ENCODE data around the gene CDH12.

CDH12 gene

DNA sequence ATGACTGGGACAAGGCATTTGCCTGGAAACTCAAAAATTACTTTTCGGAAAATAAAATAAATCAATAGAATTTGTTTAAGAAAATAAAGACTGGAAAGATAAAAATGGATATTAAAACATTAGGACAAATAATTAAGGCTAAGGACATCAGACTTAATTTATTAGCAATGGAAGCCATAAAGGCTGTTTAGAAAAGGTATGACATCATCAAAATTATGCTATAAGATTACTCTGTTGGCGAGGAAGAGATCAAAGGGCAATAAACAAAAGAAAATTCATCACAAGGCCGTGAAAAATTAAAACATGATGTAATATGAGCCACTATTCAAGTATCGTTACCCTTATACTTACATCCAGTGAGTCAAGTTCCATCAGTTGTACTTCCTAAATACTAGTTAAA, 2.7 kb upstream of the CDH12 start (continued):
- TF ChIP-seq, protein P1, sequence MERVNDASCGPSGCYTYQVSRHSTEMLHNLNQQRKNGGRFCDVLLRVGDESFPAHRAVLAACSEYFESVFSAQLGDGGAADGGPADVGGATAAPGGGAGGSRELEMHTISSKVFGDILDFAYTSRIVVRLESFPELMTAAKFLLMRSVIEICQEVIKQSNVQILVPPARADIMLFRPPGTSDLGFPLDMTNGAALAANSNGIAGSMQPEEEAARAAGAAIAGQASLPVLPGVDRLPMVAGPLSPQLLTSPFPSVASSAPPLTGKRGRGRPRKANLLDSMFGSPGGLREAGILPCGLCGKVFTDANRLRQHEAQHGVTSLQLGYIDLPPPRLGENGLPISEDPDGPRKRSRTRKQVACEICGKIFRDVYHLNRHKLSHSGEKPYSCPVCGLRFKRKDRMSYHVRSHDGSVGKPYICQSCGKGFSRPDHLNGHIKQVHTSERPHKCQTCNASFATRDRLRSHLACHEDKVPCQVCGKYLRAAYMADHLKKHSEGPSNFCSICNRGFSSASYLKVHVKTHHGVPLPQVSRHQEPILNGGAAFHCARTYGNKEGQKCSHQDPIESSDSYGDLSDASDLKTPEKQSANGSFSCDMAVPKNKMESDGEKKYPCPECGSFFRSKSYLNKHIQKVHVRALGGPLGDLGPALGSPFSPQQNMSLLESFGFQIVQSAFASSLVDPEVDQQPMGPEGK (CRISPR knock-in tag; IDR thresholded peaks at IDR 0.05; ENCODE audit: borderline replicate concordance), result no peak
- no peak for TF ChIP-seq ZFP3 (CRISPR knock-in tag; IDR thresholded peaks at IDR 0.05)
- TF ChIP-seq ZNF565 (CRISPR knock-in tag; conservative IDR thresholded peaks at IDR 0.05; ENCODE audit: low read depth), result no peak
- TF ChIP-seq, protein P2, sequence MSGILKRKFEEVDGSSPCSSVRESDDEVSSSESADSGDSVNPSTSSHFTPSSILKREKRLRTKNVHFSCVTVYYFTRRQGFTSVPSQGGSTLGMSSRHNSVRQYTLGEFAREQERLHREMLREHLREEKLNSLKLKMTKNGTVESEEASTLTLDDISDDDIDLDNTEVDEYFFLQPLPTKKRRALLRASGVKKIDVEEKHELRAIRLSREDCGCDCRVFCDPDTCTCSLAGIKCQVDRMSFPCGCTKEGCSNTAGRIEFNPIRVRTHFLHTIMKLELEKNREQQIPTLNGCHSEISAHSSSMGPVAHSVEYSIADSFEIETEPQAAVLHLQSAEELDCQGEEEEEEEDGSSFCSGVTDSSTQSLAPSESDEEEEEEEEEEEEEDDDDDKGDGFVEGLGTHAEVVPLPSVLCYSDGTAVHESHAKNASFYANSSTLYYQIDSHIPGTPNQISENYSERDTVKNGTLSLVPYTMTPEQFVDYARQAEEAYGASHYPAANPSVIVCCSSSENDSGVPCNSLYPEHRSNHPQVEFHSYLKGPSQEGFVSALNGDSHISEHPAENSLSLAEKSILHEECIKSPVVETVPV (CRISPR knock-in tag; IDR thresholded peaks at IDR 0.05), result no peak
- TF ChIP-seq GLIS3 (CRISPR knock-in tag; IDR thresholded peaks at IDR 0.05), result no peak

DNA sequence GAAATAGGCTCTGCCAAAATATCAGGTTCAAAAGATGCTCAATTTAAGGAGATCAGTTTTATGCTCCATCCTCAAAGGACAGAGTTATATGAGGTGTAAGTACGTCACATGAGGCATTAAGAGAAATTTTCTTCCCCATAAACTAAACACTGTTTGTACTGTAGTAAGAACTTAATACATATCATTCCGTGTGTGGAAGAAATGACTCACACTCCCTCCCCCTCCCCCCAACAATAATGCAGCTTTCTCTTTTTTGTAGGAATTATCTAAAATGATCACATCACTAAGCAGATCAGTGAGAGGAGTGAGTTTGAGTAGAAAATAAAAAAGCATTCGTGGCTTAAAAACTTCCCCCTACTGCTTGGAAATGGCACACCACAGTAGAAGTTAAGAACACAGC, 2.2 kb downstream of the CDH12 start:
- TF ChIP-seq, protein P3, sequence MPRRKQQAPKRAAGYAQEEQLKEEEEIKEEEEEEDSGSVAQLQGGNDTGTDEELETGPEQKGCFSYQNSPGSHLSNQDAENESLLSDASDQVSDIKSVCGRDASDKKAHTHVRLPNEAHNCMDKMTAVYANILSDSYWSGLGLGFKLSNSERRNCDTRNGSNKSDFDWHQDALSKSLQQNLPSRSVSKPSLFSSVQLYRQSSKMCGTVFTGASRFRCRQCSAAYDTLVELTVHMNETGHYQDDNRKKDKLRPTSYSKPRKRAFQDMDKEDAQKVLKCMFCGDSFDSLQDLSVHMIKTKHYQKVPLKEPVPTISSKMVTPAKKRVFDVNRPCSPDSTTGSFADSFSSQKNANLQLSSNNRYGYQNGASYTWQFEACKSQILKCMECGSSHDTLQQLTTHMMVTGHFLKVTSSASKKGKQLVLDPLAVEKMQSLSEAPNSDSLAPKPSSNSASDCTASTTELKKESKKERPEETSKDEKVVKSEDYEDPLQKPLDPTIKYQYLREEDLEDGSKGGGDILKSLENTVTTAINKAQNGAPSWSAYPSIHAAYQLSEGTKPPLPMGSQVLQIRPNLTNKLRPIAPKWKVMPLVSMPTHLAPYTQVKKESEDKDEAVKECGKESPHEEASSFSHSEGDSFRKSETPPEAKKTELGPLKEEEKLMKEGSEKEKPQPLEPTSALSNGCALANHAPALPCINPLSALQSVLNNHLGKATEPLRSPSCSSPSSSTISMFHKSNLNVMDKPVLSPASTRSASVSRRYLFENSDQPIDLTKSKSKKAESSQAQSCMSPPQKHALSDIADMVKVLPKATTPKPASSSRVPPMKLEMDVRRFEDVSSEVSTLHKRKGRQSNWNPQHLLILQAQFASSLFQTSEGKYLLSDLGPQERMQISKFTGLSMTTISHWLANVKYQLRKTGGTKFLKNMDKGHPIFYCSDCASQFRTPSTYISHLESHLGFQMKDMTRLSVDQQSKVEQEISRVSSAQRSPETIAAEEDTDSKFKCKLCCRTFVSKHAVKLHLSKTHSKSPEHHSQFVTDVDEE (CRISPR knock-in tag; IDR thresholded peaks at IDR 0.05), result no peak
- no peak for TF ChIP-seq ZFP3 (CRISPR knock-in tag; IDR thresholded peaks at IDR 0.05)
- TF ChIP-seq, protein P2 (CRISPR knock-in tag; IDR thresholded peaks at IDR 0.05), result no peak
- TF ChIP-seq RARB (CRISPR knock-in tag; IDR thresholded peaks at IDR 0.05), result no peak
- no peak for TF ChIP-seq TCF4 (CRISPR knock-in tag; IDR thresholded peaks at IDR 0.05; ENCODE audit: borderline replicate concordance)
- no peak for TF ChIP-seq ZNF8 (CRISPR knock-in tag; IDR thresholded peaks at IDR 0.05)
- TF ChIP-seq, protein P1 (CRISPR knock-in tag; IDR thresholded peaks at IDR 0.05; ENCODE audit: borderline replicate concordance), result no peak
- no peak for TF ChIP-seq SNAI2 (CRISPR knock-in tag; IDR thresholded peaks at IDR 0.05)
- TF ChIP-seq ZNF565 (CRISPR knock-in tag; conservative IDR thresholded peaks at IDR 0.05; ENCODE audit: low read depth), result no peak
- no peak for TF ChIP-seq PPARA (CRISPR knock-in tag; IDR thresholded peaks at IDR 0.05; ENCODE audit: borderline replicate concordance)
- no peak for TF ChIP-seq TOX (CRISPR knock-in tag; IDR thresholded peaks at IDR 0.05; ENCODE audit: borderline replicate concordance)
- TF ChIP-seq, protein P4, sequence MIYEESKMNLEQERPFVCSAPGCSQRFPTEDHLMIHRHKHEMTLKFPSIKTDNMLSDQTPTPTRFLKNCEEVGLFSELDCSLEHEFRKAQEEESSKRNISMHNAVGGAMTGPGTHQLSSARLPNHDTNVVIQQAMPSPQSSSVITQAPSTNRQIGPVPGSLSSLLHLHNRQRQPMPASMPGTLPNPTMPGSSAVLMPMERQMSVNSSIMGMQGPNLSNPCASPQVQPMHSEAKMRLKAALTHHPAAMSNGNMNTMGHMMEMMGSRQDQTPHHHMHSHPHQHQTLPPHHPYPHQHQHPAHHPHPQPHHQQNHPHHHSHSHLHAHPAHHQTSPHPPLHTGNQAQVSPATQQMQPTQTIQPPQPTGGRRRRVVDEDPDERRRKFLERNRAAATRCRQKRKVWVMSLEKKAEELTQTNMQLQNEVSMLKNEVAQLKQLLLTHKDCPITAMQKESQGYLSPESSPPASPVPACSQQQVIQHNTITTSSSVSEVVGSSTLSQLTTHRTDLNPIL (CRISPR knock-in tag; IDR thresholded peaks at IDR 0.05; ENCODE audit: low read depth), result no peak
- TF ChIP-seq ESRRG (CRISPR knock-in tag; IDR thresholded peaks at IDR 0.05), result no peak
- no peak for TF ChIP-seq BACH2 (CRISPR knock-in tag; IDR thresholded peaks at IDR 0.05; ENCODE audit: borderline replicate concordance)
- TF ChIP-seq OSR1 (CRISPR knock-in tag; IDR thresholded peaks at IDR 0.05), result no peak
- no peak for TF ChIP-seq GLIS3 (CRISPR knock-in tag; IDR thresholded peaks at IDR 0.05)
- ATAC-seq, result no peak

DNA sequence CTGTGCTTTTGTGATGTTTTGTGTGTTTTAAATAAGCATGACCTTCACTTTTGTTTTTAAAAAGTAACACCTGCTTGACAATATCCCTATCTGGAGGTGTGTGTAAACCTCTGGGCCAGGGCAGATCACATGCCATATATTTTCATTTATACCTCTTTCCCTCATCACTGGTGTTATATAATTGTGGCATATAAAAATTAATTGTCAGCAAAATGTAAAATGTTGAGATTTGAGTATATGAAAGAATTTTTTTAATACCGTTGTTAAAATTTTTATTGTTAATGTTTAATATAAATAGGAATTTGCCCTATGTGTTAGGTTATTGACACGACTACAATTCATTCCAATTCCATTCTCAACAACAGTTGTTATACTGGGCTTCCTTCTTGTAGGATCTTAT, 6.5 kb downstream of the CDH12 start:
- no peak for TF ChIP-seq ZC3H10 (CRISPR knock-in tag; IDR thresholded peaks at IDR 0.05)
- TF ChIP-seq, protein P2 (CRISPR knock-in tag; IDR thresholded peaks at IDR 0.05), result no peak
- no peak for TF ChIP-seq SNAI2 (CRISPR knock-in tag; IDR thresholded peaks at IDR 0.05)
- no peak for TF ChIP-seq OSR1 (CRISPR knock-in tag; IDR thresholded peaks at IDR 0.05)
- TF ChIP-seq BACH2 (CRISPR knock-in tag; IDR thresholded peaks at IDR 0.05; ENCODE audit: borderline replicate concordance), result no peak
- no peak for TF ChIP-seq GLIS3 (CRISPR knock-in tag; IDR thresholded peaks at IDR 0.05)
- no peak for TF ChIP-seq ZNF565 (CRISPR knock-in tag; conservative IDR thresholded peaks at IDR 0.05; ENCODE audit: low read depth)
- TF ChIP-seq RARB (CRISPR knock-in tag; IDR thresholded peaks at IDR 0.05), result no peak
- TF ChIP-seq, protein P3 (CRISPR knock-in tag; IDR thresholded peaks at IDR 0.05), result no peak
- no peak for ATAC-seq
